DMS153 treated with DMSO at 0.1 percent for 48 hours (cell line): ENCODE results near the gene TBC1D12.
A peak's percentile ranks its signal among the peaks of the same experiment; 100 is the strongest.
"Not testable (repeated sequence)": the region's sequence is repeated elsewhere in the genome, so short reads cannot be mapped to it uniquely, and the experiment has no call there.

Experiments
- DNase-seq: peaks from one replicate; lab custom pipeline; 2025; ENCODE audit not compliant: unreplicated experiment; lab: John Stamatoyannopoulos, UW

The TBC1D12 gene

GRCh38 chr10:94402204-94402842 lies at the start of gene TBC1D12:
Gene TBC1D12, plus strand, starts transcription at chr10:94402541. Its CDS starts 73 bp downstream, at chr10:94402614.
- peak; percentile 94 for DNase-seq

GRCh38 chr10:94353336-94353735 lies 49.0 kb upstream of the TBC1D12 start:
- no peak for DNase-seq

- DNase-seq: no peak
Measured at GRCh38 chr10:94355841-94356240, 46.5 kb upstream of the TBC1D12 start.

GRCh38 chr10:94357193-94357592 lies 45.1 kb upstream of the TBC1D12 start:
- DNase-seq: no peak

- DNase-seq: no peak
Measured at GRCh38 chr10:94358480-94358879, 43.9 kb upstream of the TBC1D12 start.

- no peak for DNase-seq
Measured at GRCh38 chr10:94361171-94361794, 41.1 kb upstream of the TBC1D12 start.

GRCh38 chr10:94362360-94363250 lies 39.7 kb upstream of the TBC1D12 start, which contains the start of gene NOC3L:
Gene NOC3L, minus strand, starts transcription at chr10:94362939. Its CDS starts 101 bp downstream, at chr10:94362838.
- DNase-seq: peak; percentile 84

GRCh38 chr10:94363251-94363565 lies 39.1 kb upstream of the TBC1D12 start:
- DNase-seq: peak; percentile 58

- no peak for DNase-seq
Measured at GRCh38 chr10:94364482-94364881, 37.9 kb upstream of the TBC1D12 start.

GRCh38 chr10:94366382-94366781 lies 36.0 kb upstream of the TBC1D12 start:
- DNase-seq: no peak

GRCh38 chr10:94370501-94370900 lies 31.8 kb upstream of the TBC1D12 start:
- no peak for DNase-seq

- DNase-seq: no peak
Measured at GRCh38 chr10:94375374-94375773, 27.0 kb upstream of the TBC1D12 start.

GRCh38 chr10:94376865-94377264 lies 25.5 kb upstream of the TBC1D12 start:
- no peak for DNase-seq

- DNase-seq: no peak
Measured at GRCh38 chr10:94383530-94383929, 18.8 kb upstream of the TBC1D12 start.

GRCh38 chr10:94385733-94386132 lies 16.6 kb upstream of the TBC1D12 start:
- DNase-seq: not testable (repeated sequence)

- not testable (repeated sequence) for DNase-seq
Measured at GRCh38 chr10:94392117-94392516, 10.2 kb upstream of the TBC1D12 start.

- no peak for DNase-seq
Measured at GRCh38 chr10:94397549-94398370, 4.6 kb upstream of the TBC1D12 start.

GRCh38 chr10:94398762-94399161 lies 3.6 kb upstream of the TBC1D12 start:
- no peak for DNase-seq

- DNase-seq: no peak
Measured at GRCh38 chr10:94402843-94403379, 570 bp downstream of the TBC1D12 start.

- DNase-seq: peak; percentile 36
Measured at GRCh38 chr10:94403380-94404213, 1.3 kb downstream of the TBC1D12 start.
